GM12878 (cell line): Measurements from ENCODE around the gene IL4I1. TPM values are rescaled to one million over a fixed set of nuclear protein-coding genes. Genes with fewer than 3 reads are reported as not detected.

Experiments
- ATAC-seq: fragments of 200-7000 bp; cut with Tn5 transposase; 3 replicates; pipeline ENCODE4 v1.9.1; 2020; ENCODE audit warnings: mild to moderate bottlenecking, moderate library complexity
- BruUV-seq: library from RNA; stranded (reverse); fragments of 400-500 nt; replicated peaks from 2 replicates; lab custom pipeline; 2021; lab: Mats Ljungman, UMichigan
- CTCF ChIA-PET: fragments of 300-600 bp; sonication (Branson Sonifier 250); formaldehyde crosslinking; extraction: SDS; loops from one replicate; lab custom pipeline; 2021; ENCODE audit warnings: inconsistent platforms; lab: Yijun Ruan, JAX
- POLR2A ChIA-PET: fragments of 350-600 bp; formaldehyde crosslinking; extraction: SDS; loops from one replicate; lab custom pipeline; 2021; ENCODE audit warnings: inconsistent platforms; lab: Charles Lee
- RAD21 ChIA-PET: fragments of 300-600 bp; sonication (Branson Sonifier 250); formaldehyde crosslinking; loops from one replicate; lab custom pipeline; 2023; ENCODE audit warnings: antibody characterized with exemption; ENCODE audit not compliant: unreplicated experiment; lab: Charles Lee
- SMC1A ChIA-PET: fragments of 300-600 bp; sonication (Branson Sonifier 250); formaldehyde crosslinking; loops from one replicate; lab custom pipeline; 2023; ENCODE audit not compliant: unreplicated experiment, uncharacterized antibody; lab: Charles Lee
- DNase-seq: peaks from one replicate; pipeline ENCODE4 v3.0.0-alpha.2; 2011; ENCODE audit warnings: low read depth, low spot score
- FAIRE-seq: peaks from 3 replicates; lab custom pipeline; 2011; peaks lifted over from hg19 to GRCh38; lab: Jason Lieb, UNC
- H2AFZ ChIP-seq: 2 replicates; pipeline ENCODE4 v1.6.0; 2011; ENCODE audit warnings: low read depth, low read length, control low read depth; ENCODE audit not compliant: control insufficient read depth
- H3K27ac ChIP-seq: 2 replicates; pipeline ENCODE4 v1.5.1; 2011; ENCODE audit warnings: control low read depth; ENCODE audit not compliant: control insufficient read depth, insufficient read depth
- H3K27me3 ChIP-seq, 2 experiments: replicated peaks in 1 of 2; 2 replicates each; pipeline versions ENCODE4 v1.6.0 to v1.6.1; 2011; ENCODE audit warnings: low read length in 1 of 2; ENCODE audit not compliant: control insufficient read depth in 2 of 2, insufficient read depth in 2 of 2
- H3K36me3 ChIP-seq, 2 experiments: 2 replicates each; pipeline ENCODE4 v1.5.1; 2011; ENCODE audit warnings: low read length in 1 of 2; ENCODE audit not compliant: control insufficient read depth in 2 of 2, insufficient read depth in 2 of 2
- H3K4me1 ChIP-seq: 2 replicates; pipeline ENCODE4 v1.6.1; 2011; ENCODE audit warnings: mild to moderate bottlenecking, low read length, moderate library complexity, mixed read lengths; ENCODE audit not compliant: control insufficient read depth, insufficient read depth
- H3K4me2 ChIP-seq: 2 replicates; pipeline ENCODE4 v1.6.0; 2011; ENCODE audit warnings: control low read depth; ENCODE audit not compliant: control insufficient read depth, insufficient read depth
- H3K4me3 ChIP-seq: fragments of 200-600 bp; sonication (generic); 2 replicates; pipeline ENCODE4 v1.5.1; 2016
- H3K79me2 ChIP-seq: 2 replicates; pipeline ENCODE4 v1.6.0; 2011; ENCODE audit warnings: low read length; ENCODE audit not compliant: control insufficient read depth, insufficient read depth
- H3K9ac ChIP-seq: 2 replicates; pipeline ENCODE4 v1.8.0; 2011; ENCODE audit warnings: low read length, control low read depth, mixed read lengths; ENCODE audit not compliant: control insufficient read depth, insufficient read depth
- H3K9me3 ChIP-seq: replicated peaks from 3 replicates; pipeline ENCODE4 v1.5.1; 2011; ENCODE audit warnings: mild to moderate bottlenecking, low read length; ENCODE audit not compliant: control insufficient read depth, insufficient read depth
- H4K20me1 ChIP-seq: 2 replicates; pipeline ENCODE4 v1.6.0; 2011; ENCODE audit not compliant: control insufficient read depth, insufficient read depth
- ATF7 ChIP-seq: fragments of 450-650 bp; IDR thresholded peaks from 2 replicates; pipeline ENCODE4 v1.6.1; 2016; ENCODE audit warnings: low read depth, mild to moderate bottlenecking
- EED ChIP-seq: sonication (generic); IDR thresholded peaks from 2 replicates; pipeline ENCODE4 v1.6.1; 2016; ENCODE audit warnings: antibody characterized with exemption, low read depth
- NFYA ChIP-seq: IDR thresholded peaks from 2 replicates; pipeline ENCODE4 v1.6.1; 2011; ENCODE audit warnings: low read depth, mild to moderate bottlenecking, low read length, improper control_type of control experiment, borderline replicate concordance
- NFYB ChIP-seq: IDR thresholded peaks from 2 replicates; pipeline ENCODE4 v1.6.1; 2011; ENCODE audit warnings: low read depth, mild to moderate bottlenecking, low read length, improper control_type of control experiment, moderate library complexity; ENCODE audit not compliant: insufficient read depth
- NR2F1 ChIP-seq: fragments of 450-650 bp; conservative IDR thresholded peaks from 2 replicates; pipeline ENCODE4 v1.6.1; 2017; ENCODE audit warnings: mild to moderate bottlenecking
- POLR2A ChIP-seq: IDR thresholded peaks from 2 replicates; pipeline ENCODE4 v1.6.1; 2011; ENCODE audit warnings: low read depth, mild to moderate bottlenecking, low read length
- RBBP5 ChIP-seq: fragments of 200-600 bp; sonication (generic); conservative IDR thresholded peaks from 2 replicates; pipeline ENCODE4 v1.6.1; 2016
- SIX5 ChIP-seq: IDR thresholded peaks from 2 replicates; pipeline ENCODE4 v1.6.1; 2011; ENCODE audit warnings: mild to moderate bottlenecking, low read depth, low read length, moderate library complexity; ENCODE audit not compliant: severe bottlenecking
- SMAD1 ChIP-seq: fragments of 450-650 bp; IDR thresholded peaks from 2 replicates; pipeline ENCODE4 v1.6.1; 2018; ENCODE audit warnings: mild to moderate bottlenecking, low read depth; ENCODE audit not compliant: partially characterized antibody
- TAF1 ChIP-seq: IDR thresholded peaks from 2 replicates; pipeline ENCODE4 v1.6.1; 2011; ENCODE audit warnings: mild to moderate bottlenecking, low read depth, low read length, borderline replicate concordance
- TCF12 ChIP-seq: IDR thresholded peaks from 2 replicates; pipeline ENCODE4 v1.6.1; 2011; ENCODE audit warnings: low read depth, mild to moderate bottlenecking, low read length
- ZNF622 ChIP-seq: fragments of 450-650 bp; IDR thresholded peaks from 2 replicates; pipeline ENCODE4 v1.6.1; 2017; ENCODE audit warnings: mild to moderate bottlenecking, inconsistent platforms
- WGBS: methylation state at CpG from one replicate; pipeline ENCODE4 v1.1.6; 2016; ENCODE audit warnings: low lambda C conversion rate; ENCODE audit not compliant: insufficient replicate concordance, insufficient coverage; ENCODE audit errors: missing lambda C conversion rate; 5-methylcytosine and 5-hydroxymethylcytosine counted together
- in situ Hi-C: fragments of 300-500 bp; cut with MboI; formaldehyde crosslinking; loops from 9 replicates; pipeline ENCODE4 v1.14.3; 2018; ENCODE audit warnings: mixed read lengths
- intact Hi-C: fragments of 100-400 bp; cut with micrococcal nuclease; formaldehyde crosslinking; loops from one replicate; pipeline ENCODE4 v1.14.2; 2022; ENCODE audit not compliant: unreplicated experiment
- polyA plus RNA-seq, 11 experiments: library from polyadenylated mRNA; depleted of rRNA in 4 of 11; unstranded in 6 of 11; stranded (reverse) in 5 of 11; fragments of >200 nt; fragmentation: Nextera tagmentation in 4 of 11; fragmentation: Illumina TruSeq in 1 of 11; extraction: Ambion mirVana in 4 of 11; extraction: Trizol in 1 of 11; gene quantifications; 1 replicate in 1 of 11; 2 replicates in 10 of 11; pipeline versions ENCODE4 v1.2.1 to v1.2.3, GENCODE V29; 2011 to 2016; ENCODE audit warnings: inconsistent platforms in 2 of 11, missing spikeins in 2 of 11, low read depth in 1 of 11
- total RNA-seq, 4 experiments: library from RNA; depleted of rRNA in 3 of 4; stranded (reverse); fragments of >200 nt in 3 of 4; fragmentation: Illumina TruSeq in 1 of 4; extraction: Trizol in 1 of 4; gene quantifications; 2 replicates each; pipeline versions ENCODE4 v1.2.1 to v1.2.3, GENCODE V29; 2013 to 2021
- TF ChIP-seq, protein P1 (sequence below): fragments of 450-650 bp; IDR thresholded peaks from 2 replicates; pipeline ENCODE4 v1.6.1; 2017; ENCODE audit warnings: mild to moderate bottlenecking

Gene IL4I1
- total and polyA plus RNA-seq, 10 of the 15 experiments (the other 5 are each of a cell fraction or from before 2014, with no cell fraction given) = 0.62 to 83.8 (median 42.8) TPM

DNA sequence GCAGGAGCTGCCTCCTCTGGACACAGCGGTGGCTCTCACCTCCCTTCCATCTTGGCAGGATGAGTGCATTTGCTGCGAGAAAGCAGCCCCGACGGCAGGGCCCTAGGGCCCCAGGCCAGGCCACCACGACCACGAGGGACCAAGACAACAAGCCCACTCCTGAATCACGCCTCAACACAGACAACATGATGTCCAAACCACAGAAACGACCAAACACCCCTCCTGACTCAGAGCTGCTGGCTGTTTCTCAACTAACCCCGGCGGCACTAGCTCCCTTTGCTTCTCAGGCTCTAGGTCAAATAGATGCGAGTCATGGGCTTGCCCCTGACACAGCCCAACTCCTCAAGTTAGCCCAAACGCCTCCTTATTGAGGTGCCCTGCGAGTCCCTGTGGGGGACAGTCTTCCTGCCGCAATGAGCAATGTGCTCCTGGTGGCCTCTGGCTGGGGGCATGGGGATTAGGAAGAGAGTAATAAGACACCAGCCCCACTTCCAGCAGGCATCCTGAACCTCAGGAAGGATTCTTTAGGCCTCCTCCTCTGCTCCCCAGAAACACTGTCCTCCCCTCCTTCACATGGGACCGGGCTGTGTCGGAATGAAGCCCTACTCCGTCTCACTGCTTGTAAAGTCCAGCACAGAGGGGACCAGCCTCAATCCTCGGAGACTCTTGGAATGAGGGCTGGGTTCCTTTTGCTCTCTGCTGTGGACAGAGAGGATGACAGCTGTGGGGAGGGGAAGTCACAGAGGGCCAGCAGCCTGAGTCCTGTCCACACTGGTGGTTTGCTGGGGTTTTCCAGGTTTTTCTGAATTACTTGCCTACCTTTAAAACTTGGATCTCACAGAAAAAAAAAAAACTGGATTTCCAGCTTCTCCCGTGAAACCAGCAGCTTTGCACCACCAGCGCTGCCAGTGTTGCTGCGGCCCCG, 25.4 kb upstream of the IL4I1 start:
- ChIA-PET RAD21 (interaction anchor here (0.6 to 1.5 kb wide), 2 partner anchors 11 to 34 kb away, joined by 3 to 7 read pairs; no protein-coding TSS in a partner anchor), CTCF (interaction anchor here (1.5 kb wide), 1 partner anchor 8 kb away, joined by 6 read pairs; no protein-coding TSS in a partner anchor), SMC1A (interaction anchor here (1.5 to 1.9 kb wide), 2 partner anchors 11 to 53 kb away, joined by 6 to 7 read pairs; no protein-coding TSS in a partner anchor), POLR2A (interaction anchor here (0.5 to 2.3 kb wide), 6 partner anchors 10 to 1666 kb away, joined by 3 to 17 read pairs (median 3); partner anchors contain the start of genes CARD8, IL4I1 and PNKP)
- intact Hi-C loops (no loop called here), in situ Hi-C loops (no loop called here)
- no peaks in the 10 kb centered on the region; the same call in 1 of the 2 replicates for H4K20me1 ChIP-seq
- H3K4me3 ChIP-seq = no peak overlapping the region
- BruUV-seq = no TSS peak
- FAIRE-seq (no peak), DNase-seq (no peak), ATAC-seq (peak; percentile 9; the same call in 2 of the 3 replicates)
- H3K9ac ChIP-seq = no peak overlapping the region
- peak; percentile 60 for TF ChIP-seq POLR2A
- TF ChIP-seq RBBP5 = no peak
- no peak for TF ChIP-seq TAF1
- no peaks in the 10 kb centered on the region for H3K9me3 ChIP-seq
- H3K79me2 ChIP-seq = peaks cover 91% of the 10 kb centered on the region
- H3K4me2 ChIP-seq = peak overlapping the region; percentile 38
- no peak overlapping the region for H2AFZ ChIP-seq
- WGBS = 79% methylated on average over 22 of the region's 22 CpGs
- peak overlapping the region; percentile 52 for H3K27ac ChIP-seq
- H3K4me1 ChIP-seq = peaks cover 46% of the 10 kb centered on the region
- no peaks in the 10 kb centered on the region for H3K27me3 ChIP-seq
- peaks cover 21 to 40% of the 10 kb centered on the region in 2 experiments for H3K36me3 ChIP-seq

DNA sequence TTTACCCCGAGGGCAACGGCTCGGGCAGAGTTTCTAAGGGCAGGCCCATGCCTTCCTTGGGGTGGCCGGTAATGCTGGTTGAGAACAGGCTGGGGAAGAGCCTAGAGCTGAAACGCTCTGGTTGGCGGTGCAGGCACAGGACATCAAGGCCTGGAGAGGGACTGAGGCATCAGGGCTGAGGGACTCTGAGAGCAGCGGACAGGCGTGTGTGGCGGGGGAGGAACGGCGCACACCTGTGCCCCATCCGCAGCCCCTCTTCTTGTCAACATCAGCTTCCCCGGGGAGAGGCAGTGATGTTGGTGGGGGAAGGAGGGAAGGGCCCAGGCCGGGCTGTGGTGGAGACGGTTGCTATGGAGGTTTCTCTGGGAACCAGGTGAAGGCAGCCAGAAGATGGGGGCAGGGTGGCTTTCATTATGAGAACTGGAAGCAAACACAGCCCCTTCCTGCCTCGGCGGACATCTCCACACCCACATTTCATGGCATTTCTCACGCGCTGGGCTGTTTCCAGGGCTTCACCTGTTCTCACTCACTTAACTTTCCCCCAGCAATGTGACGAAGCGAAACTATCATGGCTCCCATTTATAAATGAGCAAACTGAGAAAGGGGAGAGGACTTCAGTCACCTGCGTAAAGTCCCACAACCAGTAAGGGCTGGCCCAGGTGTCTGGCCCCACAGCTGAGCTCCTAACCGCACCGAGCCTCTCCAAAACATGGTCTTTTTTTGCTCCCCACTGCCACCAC, 24.1 kb upstream of the IL4I1 start:
- H3K4me3 ChIP-seq = no peak overlapping the region
- CTCF ChIA-PET = no interaction called here
- TF ChIP-seq TCF12 (peak; percentile 53; the same call in 1 of the 2 replicates), ZNF622 (no peak), SMAD1 (no peak), NFYB (no peak), NR2F1 (0 out of 2 replicates have a peak, but pooled peaks have one; percentile 9), SIX5 (no peak), NFYA (no peak), EED (no peak), ATF7 (no peak)
- TF ChIP-seq, protein P1, sequence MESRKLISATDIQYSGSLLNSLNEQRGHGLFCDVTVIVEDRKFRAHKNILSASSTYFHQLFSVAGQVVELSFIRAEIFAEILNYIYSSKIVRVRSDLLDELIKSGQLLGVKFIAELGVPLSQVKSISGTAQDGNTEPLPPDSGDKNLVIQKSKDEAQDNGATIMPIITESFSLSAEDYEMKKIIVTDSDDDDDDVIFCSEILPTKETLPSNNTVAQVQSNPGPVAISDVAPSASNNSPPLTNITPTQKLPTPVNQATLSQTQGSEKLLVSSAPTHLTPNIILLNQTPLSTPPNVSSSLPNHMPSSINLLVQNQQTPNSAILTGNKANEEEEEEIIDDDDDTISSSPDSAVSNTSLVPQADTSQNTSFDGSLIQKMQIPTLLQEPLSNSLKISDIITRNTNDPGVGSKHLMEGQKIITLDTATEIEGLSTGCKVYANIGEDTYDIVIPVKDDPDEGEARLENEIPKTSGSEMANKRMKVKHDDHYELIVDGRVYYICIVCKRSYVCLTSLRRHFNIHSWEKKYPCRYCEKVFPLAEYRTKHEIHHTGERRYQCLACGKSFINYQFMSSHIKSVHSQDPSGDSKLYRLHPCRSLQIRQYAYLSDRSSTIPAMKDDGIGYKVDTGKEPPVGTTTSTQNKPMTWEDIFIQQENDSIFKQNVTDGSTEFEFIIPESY = peak; percentile 68; the same call in 1 of the 2 replicates

More for the DNA sequence above, 24.1 kb upstream of the IL4I1 start:
- Histone ChIP-seq H3K27ac (peak overlapping the region; percentile 42), H4K20me1 (no peaks in the 10 kb centered on the region; the same call in 1 of the 2 replicates), H2AFZ (no peak overlapping the region), H3K27me3 (no peaks in the 10 kb centered on the region), H3K4me2 (no peak overlapping the region; the same call in 1 of the 2 replicates), H3K4me1 (peaks cover 44% of the 10 kb centered on the region), H3K9me3 (no peaks in the 10 kb centered on the region; the same call in 2 of the 3 replicates), H3K9ac (no peak overlapping the region), H3K36me3 (peaks cover 27 to 36% of the 10 kb centered on the region in 2 experiments), H3K79me2 (peaks cover 87% of the 10 kb centered on the region)
- ChIA-PET POLR2A (interaction anchor here (0.6 to 2.3 kb wide), 5 partner anchors 9 to 51 kb away, joined by 3 to 7 read pairs (median 4); partner anchors contain the start of genes ATF5, IL4I1 and NUP62), SMC1A (interaction anchor here (1.0 to 1.5 kb wide), 2 partner anchors 9 to 51 kb away, joined by 3 to 6 read pairs; no protein-coding TSS in a partner anchor), RAD21 (no interaction called here)
- BruUV-seq = no TSS peak
- intact Hi-C loops = no loop called here
- in situ Hi-C loops = no loop called here
- FAIRE-seq (no peak), ATAC-seq (no peak), DNase-seq (peak; percentile 83)
- WGBS = 90% methylated on average over 20 of the region's 24 CpGs
